GM23248 (cell line): ENCODE data around the gene XIRP2.

Experiments
- EZH2 ChIP-seq: fragments of 200-600 bp; sonication (generic); IDR thresholded peaks from 2 replicates; pipeline ENCODE4 v1.6.1; 2018; ENCODE audit warnings: antibody characterized with exemption, mild to moderate bottlenecking; ENCODE audit not compliant: insufficient read depth, poor library complexity, severe bottlenecking
- EZH2phosphoT487 ChIP-seq: fragments of 200-600 bp; sonication (generic); IDR thresholded peaks from 2 replicates; pipeline ENCODE4 v1.6.1; 2018; ENCODE audit warnings: antibody characterized with exemption, moderate library complexity, mild to moderate bottlenecking, low read depth; ENCODE audit not compliant: insufficient read depth

- TF ChIP-seq EZH2, result no peak
- TF ChIP-seq EZH2phosphoT487, result no peak
Observed at GRCh38 chr2:166897666-166898065, 9.4 kb downstream of the XIRP2 start.
